OCI-LY7 (cell line): ENCODE measurements around the gene C12orf42.

Experiments
- CTCF ChIP-seq: fragments of 200-600 bp; sonication (generic); conservative IDR thresholded peaks from 2 replicates; pipeline ENCODE4 v1.5.1; 2014; ENCODE audit warnings: mild to moderate bottlenecking, antibody characterized with exemption, low read length, moderate library complexity, mixed read lengths
- EZH2phosphoT487 ChIP-seq: fragments of 200-600 bp; sonication (generic); IDR thresholded peaks from 2 replicates; pipeline ENCODE4 v1.6.1; 2018; ENCODE audit warnings: low read depth, borderline replicate concordance, mild to moderate bottlenecking, mixed run types, antibody characterized with exemption, low read length, moderate library complexity, mixed read lengths

DNA sequence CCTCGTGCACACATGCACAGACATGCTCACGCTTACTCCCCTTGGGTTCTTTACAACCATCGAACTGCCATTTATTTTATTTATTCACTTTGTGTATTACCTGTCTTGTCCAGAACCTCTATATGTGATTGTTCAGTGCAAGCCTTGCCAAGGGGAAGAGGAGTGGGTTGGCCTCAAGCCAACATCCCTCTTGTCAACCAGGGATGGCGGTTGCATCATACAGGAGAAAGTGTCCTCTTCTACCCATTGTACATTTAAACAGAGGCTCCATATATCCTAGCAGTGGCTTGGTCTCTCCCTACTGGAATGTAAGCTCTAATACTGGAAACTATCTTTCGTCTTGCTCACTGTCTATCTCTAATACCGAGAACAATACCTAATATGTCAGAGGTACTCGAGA, 108.4 kb downstream of the C12orf42 start:
- no peak for TF ChIP-seq EZH2phosphoT487
- no peak for TF ChIP-seq CTCF
